Neural progenitor cell (in vitro differentiated cells): ENCODE results near the gene PLXNA4. TPM values are rescaled to one million over a fixed set of nuclear protein-coding genes. Genes with fewer than 3 reads are reported as not detected.

Experiments
- DNase-seq: peaks from one replicate; pipeline ENCODE4 v3.0.0-alpha.2; 2016; ENCODE audit warnings: low spot score
- H2AFZ ChIP-seq: fragments of 200-600 bp; sonication (generic); replicated peaks from 2 replicates; pipeline ENCODE4 v1.6.1; 2016; ENCODE audit warnings: antibody characterized with exemption
- H3F3A ChIP-seq: fragments of 200-600 bp; sonication (generic); 2 replicates; pipeline ENCODE4 v1.6.1; 2016; ENCODE audit warnings: antibody characterized with exemption, low read depth
- H3K27ac ChIP-seq: fragments of 200-600 bp; sonication (generic); 2 replicates; pipeline ENCODE4 v1.5.1; 2016; ENCODE audit warnings: mild to moderate bottlenecking
- H3K27me3 ChIP-seq: fragments of 200-600 bp; sonication (generic); 2 replicates; pipeline ENCODE4 v1.6.1; 2016; ENCODE audit warnings: mild to moderate bottlenecking, moderate library complexity
- H3K36me3 ChIP-seq: fragments of 200-600 bp; sonication (generic); 2 replicates; pipeline ENCODE4 v1.5.1; 2016
- H3K4me1 ChIP-seq: fragments of 200-600 bp; sonication (generic); 2 replicates; pipeline ENCODE4 v1.6.1; 2016; ENCODE audit warnings: mixed run types
- H3K4me2 ChIP-seq: fragments of 200-600 bp; sonication (generic); 2 replicates; pipeline ENCODE4 v1.6.1; 2016
- H3K4me3 ChIP-seq: fragments of 200-600 bp; sonication (generic); 2 replicates; pipeline ENCODE4 v1.5.1; 2016
- H3K79me2 ChIP-seq: fragments of 200-600 bp; sonication (generic); 2 replicates; pipeline ENCODE4 v1.6.1; 2016; ENCODE audit warnings: low read depth
- H3K9ac ChIP-seq: fragments of 200-600 bp; sonication (generic); 2 replicates; pipeline ENCODE4 v1.6.1; 2016
- H3K9me3 ChIP-seq: fragments of 200-600 bp; sonication (generic); 2 replicates; pipeline ENCODE4 v1.5.1; 2016; ENCODE audit warnings: low read depth
- H4K20me1 ChIP-seq: fragments of 200-600 bp; sonication (generic); 2 replicates; pipeline ENCODE4 v1.6.1; 2016; ENCODE audit warnings: low read depth
- H3K27ac Mint-ChIP-seq: 3 replicates; pipeline ENCODE4 v1.8.0; 2021; ENCODE audit warnings: mixed read lengths
- H3K27me3 Mint-ChIP-seq: 2 replicates; pipeline ENCODE4 v1.8.0; 2022; ENCODE audit warnings: low read depth, mild to moderate bottlenecking, inconsistent platforms, moderate library complexity, mixed read lengths; ENCODE audit not compliant: insufficient read depth
- H3K36me3 Mint-ChIP-seq: 3 replicates; pipeline ENCODE4 v1.8.0; 2021; ENCODE audit warnings: mixed read lengths
- H3K4me1 Mint-ChIP-seq: 3 replicates; pipeline ENCODE4 v1.8.0; 2021; ENCODE audit warnings: mixed read lengths
- H3K4me3 Mint-ChIP-seq: 3 replicates; pipeline ENCODE4 v1.8.0; 2021; ENCODE audit warnings: mild to moderate bottlenecking, moderate library complexity, mixed read lengths
- H3K9me3 Mint-ChIP-seq: 3 replicates; pipeline ENCODE4 v1.8.0; 2020; ENCODE audit warnings: mixed read lengths
- EZH2 ChIP-seq: fragments of 200-600 bp; sonication (generic); IDR thresholded peaks from 2 replicates; pipeline ENCODE4 v1.6.1; 2017; ENCODE audit warnings: antibody characterized with exemption, mild to moderate bottlenecking, moderate library complexity
- EZH2phosphoT487 ChIP-seq: fragments of 200-600 bp; sonication (generic); IDR thresholded peaks from 2 replicates; pipeline ENCODE4 v1.6.1; 2017; ENCODE audit warnings: antibody characterized with exemption
- total RNA-seq: library from RNA; depleted of rRNA; stranded (reverse); fragments of >200 nt; gene quantifications from 2 replicates; pipeline ENCODE4 v1.2.3, GENCODE V29; 2015; ENCODE audit warnings: low replicate concordance
- TF ChIP-seq, protein P1 (sequence below): fragments of 200-600 bp; sonication (generic); IDR thresholded peaks from 2 replicates; pipeline ENCODE4 v1.5.1; 2017; ENCODE audit warnings: antibody characterized with exemption, mild to moderate bottlenecking

PLXNA4 gene
- total RNA-seq, 1 donor from 2014 or later, result 0.49 TPM

DNA sequence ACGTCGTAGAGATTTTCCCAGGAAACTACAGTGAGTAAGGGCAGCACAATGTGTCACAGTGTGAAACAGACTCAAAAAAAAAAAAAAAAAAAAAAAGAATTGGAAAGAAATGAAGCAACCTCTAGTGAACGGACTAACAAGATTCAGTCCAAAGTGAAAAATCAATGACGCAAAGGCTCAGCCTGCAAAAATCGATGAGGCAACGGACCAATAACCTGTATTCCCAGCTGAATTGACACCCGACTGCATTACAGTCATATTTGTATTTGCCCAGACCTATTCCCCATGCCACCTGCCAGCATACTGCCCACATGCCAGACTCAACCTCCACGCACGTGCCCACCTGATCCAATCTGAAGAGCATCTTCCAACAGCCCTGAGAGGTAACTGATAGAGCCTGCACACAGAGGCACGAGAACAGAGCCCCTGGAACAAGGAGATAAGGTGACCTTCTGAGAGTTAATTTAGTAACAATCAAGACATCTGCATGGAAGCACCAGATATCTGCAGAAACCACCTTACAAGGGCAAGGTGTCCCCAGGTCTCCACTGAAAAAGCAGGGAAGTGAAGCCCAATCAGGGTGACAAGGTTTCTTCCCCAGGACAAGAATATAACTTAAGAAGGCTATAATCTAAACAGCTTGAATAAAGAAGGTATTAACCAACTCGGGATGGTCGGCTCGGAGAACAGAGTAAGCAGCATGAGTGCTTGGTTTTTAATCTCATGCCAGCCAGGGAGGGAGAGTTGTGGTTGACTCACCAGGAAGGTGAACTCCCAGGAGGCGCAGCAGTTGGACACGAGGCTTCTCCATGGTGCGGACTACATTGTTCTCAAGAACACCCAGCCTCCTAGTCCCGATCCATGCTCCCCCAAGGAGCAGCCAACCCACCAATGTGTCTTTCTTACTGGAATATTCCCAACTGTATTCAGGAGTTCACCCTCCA is 48.5 kb downstream of the PLXNA4 start:
- no peak for DNase-seq
- Mint-ChIP-seq H3K4me1 (no peaks in the 10 kb centered on the region), H3K27me3 (peaks cover 5% of the 10 kb centered on the region), H3K9me3 (no peaks in the 10 kb centered on the region), H3K36me3 (no peaks in the 10 kb centered on the region), H3K27ac (no peak overlapping the region), H3K4me3 (no peak overlapping the region)
- Histone ChIP-seq H3K9me3 (no peaks in the 10 kb centered on the region), H3K4me3 (no peak overlapping the region), H3K4me1 (no peaks in the 10 kb centered on the region), H3F3A (no peaks in the 10 kb centered on the region), H2AFZ (no peak overlapping the region), H3K27me3 (peaks cover 4% of the 10 kb centered on the region), H3K27ac (no peak overlapping the region), H3K4me2 (no peak overlapping the region), H4K20me1 (no peaks in the 10 kb centered on the region), H3K36me3 (no peaks in the 10 kb centered on the region), H3K79me2 (no peaks in the 10 kb centered on the region), H3K9ac (no peak overlapping the region)
- TF ChIP-seq EZH2 (no peak), EZH2phosphoT487 (no peak)
- TF ChIP-seq, protein P1, sequence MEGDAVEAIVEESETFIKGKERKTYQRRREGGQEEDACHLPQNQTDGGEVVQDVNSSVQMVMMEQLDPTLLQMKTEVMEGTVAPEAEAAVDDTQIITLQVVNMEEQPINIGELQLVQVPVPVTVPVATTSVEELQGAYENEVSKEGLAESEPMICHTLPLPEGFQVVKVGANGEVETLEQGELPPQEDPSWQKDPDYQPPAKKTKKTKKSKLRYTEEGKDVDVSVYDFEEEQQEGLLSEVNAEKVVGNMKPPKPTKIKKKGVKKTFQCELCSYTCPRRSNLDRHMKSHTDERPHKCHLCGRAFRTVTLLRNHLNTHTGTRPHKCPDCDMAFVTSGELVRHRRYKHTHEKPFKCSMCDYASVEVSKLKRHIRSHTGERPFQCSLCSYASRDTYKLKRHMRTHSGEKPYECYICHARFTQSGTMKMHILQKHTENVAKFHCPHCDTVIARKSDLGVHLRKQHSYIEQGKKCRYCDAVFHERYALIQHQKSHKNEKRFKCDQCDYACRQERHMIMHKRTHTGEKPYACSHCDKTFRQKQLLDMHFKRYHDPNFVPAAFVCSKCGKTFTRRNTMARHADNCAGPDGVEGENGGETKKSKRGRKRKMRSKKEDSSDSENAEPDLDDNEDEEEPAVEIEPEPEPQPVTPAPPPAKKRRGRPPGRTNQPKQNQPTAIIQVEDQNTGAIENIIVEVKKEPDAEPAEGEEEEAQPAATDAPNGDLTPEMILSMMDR, result no peak

DNA sequence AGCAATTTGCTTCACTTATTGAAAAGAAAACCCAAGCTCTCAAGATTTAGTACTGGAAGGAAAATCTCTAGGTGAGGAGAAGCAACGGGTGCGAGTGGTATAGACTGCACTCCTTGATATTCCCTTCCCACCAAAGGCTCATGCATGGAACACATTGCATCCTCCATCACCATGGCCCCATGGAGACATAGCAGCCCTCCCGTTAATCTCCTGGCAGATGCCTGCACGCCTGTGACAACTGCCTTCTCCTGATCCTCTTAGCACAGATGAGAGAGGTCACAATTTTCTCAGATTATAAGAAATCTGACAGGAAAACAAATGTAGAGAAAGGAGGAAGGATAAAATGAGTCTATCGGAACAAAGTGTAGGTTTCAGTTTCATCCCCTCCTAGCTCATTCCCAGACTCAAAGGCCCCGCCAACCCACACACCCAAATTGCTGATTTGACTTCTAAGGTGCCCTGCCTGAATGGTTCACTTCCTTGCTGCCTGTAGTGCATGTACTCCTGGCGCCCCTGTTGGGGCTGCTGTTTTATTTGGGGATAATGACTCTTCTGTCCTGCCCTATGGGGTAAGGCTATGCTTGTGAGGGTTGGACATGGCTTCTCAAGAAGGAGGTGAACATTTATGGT is 50.0 kb downstream of the PLXNA4 start:
- H3K4me1 Mint-ChIP-seq, result no peaks in the 10 kb centered on the region
- no peaks in the 10 kb centered on the region for H3K9me3 ChIP-seq
- H3K4me3 ChIP-seq, result no peak overlapping the region
- no peaks in the 10 kb centered on the region for H3K9me3 Mint-ChIP-seq
- no peak for TF ChIP-seq EZH2phosphoT487
- TF ChIP-seq EZH2, result no peak
- TF ChIP-seq, protein P1, result no peak
- H2AFZ ChIP-seq, result no peak overlapping the region
- H3F3A ChIP-seq, result no peaks in the 10 kb centered on the region
- H3K27me3 ChIP-seq, result peaks cover 4% of the 10 kb centered on the region
- H4K20me1 ChIP-seq, result no peaks in the 10 kb centered on the region
- no peak overlapping the region for H3K27ac ChIP-seq
- no peak overlapping the region for H3K4me2 ChIP-seq
- no peak overlapping the region for H3K9ac ChIP-seq
- H3K36me3 ChIP-seq, result no peaks in the 10 kb centered on the region
- H3K36me3 Mint-ChIP-seq, result no peaks in the 10 kb centered on the region
- H3K79me2 ChIP-seq, result no peaks in the 10 kb centered on the region
- H3K4me3 Mint-ChIP-seq, result no peak overlapping the region
- H3K27ac Mint-ChIP-seq, result no peak overlapping the region
- H3K4me1 ChIP-seq, result no peaks in the 10 kb centered on the region
- peaks cover 5% of the 10 kb centered on the region for H3K27me3 Mint-ChIP-seq
- no peak for DNase-seq

DNA sequence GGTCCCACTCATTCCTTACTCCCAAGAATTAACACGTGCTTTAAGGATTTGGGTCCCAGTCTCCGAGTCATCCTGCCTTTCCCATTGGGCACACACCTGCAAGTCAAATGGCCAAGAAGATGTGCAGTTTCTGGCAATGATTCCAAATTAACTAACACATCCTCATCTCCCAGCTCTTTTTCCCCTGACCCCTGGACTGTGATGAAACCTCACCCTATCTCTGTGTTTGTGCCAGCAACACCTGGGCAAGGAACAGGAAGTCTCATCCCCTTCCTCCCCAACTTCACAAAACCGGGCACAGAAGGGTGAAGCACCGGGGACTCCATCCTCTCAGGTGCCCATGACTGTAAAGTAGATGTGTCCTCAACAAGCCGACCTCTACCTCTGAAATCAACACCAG is 54.8 kb downstream of the PLXNA4 start:
- Histone ChIP-seq H3K79me2 (no peaks in the 10 kb centered on the region), H2AFZ (no peak overlapping the region), H3K9me3 (no peaks in the 10 kb centered on the region), H3K4me3 (no peak overlapping the region), H3K4me1 (peaks cover 14% of the 10 kb centered on the region), H3K27me3 (peaks cover 4% of the 10 kb centered on the region), H3K36me3 (no peaks in the 10 kb centered on the region), H3K9ac (no peak overlapping the region), H3F3A (no peaks in the 10 kb centered on the region), H3K27ac (no peak overlapping the region), H3K4me2 (no peak overlapping the region), H4K20me1 (no peaks in the 10 kb centered on the region)
- Mint-ChIP-seq H3K9me3 (no peaks in the 10 kb centered on the region), H3K27me3 (peaks cover 5% of the 10 kb centered on the region), H3K4me3 (no peak overlapping the region), H3K36me3 (no peaks in the 10 kb centered on the region), H3K4me1 (peaks cover 4% of the 10 kb centered on the region), H3K27ac (no peak overlapping the region)
- no peak for TF ChIP-seq EZH2
- no peak for DNase-seq
